Measurements from ENCODE around the gene CD5L. TPM values are rescaled to one million over a fixed set of nuclear protein-coding genes. Genes with fewer than 3 reads are reported as not detected.

The CD5L gene
- under 1 TPM in 1 of 2 donors, not detected in 1; 0.19 TPM for total RNA-seq

DNA sequence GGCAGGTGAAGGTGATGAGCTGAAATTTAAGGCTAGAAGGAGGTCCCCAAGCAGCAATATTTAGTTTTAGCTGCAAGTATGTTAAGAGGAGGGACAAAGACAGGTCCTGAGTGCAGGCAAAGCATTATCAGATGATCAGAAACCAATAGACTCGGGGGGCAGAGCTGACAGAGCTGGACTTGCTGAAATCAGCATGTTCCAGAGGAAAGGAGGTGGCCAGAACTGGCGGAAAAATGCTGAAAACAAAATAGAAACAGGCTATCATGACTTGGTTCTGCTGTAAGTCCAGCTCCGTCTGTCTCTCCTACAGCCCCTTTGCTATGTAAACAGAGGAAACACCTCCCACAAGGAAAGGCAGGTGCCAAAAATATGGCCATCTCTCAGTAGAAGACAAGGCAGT is at the start of gene CD5L:
TSS of gene CD5L (minus strand) at position 101 of the 400 bp plus-strand sequence. CDS start 107 bp downstream, outside the sequence.
- H3K27ac ChIP-seq, result no peak within 1 kb of the TSS
- no peaks in the 10 kb centered on the region for H3K36me3 ChIP-seq
- TF ChIP-seq, protein P1, sequence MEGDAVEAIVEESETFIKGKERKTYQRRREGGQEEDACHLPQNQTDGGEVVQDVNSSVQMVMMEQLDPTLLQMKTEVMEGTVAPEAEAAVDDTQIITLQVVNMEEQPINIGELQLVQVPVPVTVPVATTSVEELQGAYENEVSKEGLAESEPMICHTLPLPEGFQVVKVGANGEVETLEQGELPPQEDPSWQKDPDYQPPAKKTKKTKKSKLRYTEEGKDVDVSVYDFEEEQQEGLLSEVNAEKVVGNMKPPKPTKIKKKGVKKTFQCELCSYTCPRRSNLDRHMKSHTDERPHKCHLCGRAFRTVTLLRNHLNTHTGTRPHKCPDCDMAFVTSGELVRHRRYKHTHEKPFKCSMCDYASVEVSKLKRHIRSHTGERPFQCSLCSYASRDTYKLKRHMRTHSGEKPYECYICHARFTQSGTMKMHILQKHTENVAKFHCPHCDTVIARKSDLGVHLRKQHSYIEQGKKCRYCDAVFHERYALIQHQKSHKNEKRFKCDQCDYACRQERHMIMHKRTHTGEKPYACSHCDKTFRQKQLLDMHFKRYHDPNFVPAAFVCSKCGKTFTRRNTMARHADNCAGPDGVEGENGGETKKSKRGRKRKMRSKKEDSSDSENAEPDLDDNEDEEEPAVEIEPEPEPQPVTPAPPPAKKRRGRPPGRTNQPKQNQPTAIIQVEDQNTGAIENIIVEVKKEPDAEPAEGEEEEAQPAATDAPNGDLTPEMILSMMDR (IDR thresholded peaks at IDR 0.05), result no peak
- H3K4me3 ChIP-seq, result no peak within 1 kb of the TSS
- no peaks in the 10 kb centered on the region for H3K9me3 ChIP-seq
- no peaks in the 10 kb centered on the region for H3K27me3 ChIP-seq
- no peaks in the 10 kb centered on the region for H3K4me1 ChIP-seq
- DNase-seq (ENCODE audit: low spot score), result no peak

DNA sequence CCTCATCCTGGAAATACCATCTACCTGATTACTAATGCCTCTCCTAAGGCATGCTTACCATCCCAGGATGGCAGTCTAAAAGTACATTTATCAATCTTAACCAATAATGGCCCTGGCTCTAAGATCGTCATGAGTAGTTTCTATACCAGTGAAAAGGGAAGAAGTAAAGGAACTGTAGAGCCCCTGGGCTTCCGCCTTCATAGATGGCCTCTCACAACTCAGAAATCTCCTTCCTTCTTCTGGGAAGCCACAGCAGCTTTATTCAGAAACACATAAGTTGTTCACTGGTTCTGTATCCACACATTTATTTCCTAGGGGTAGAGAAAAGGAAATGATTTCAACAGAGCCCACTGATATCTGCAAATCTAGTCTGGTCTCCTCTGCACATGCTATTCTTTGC is 41.0 kb upstream of the CD5L start:
- Histone ChIP-seq H3K4me1 (no peaks in the 10 kb centered on the region), H3K27me3 (no peaks in the 10 kb centered on the region), H3K4me3 (no peak overlapping the region), H3K36me3 (no peaks in the 10 kb centered on the region), H3K27ac (no peak overlapping the region), H3K9me3 (no peaks in the 10 kb centered on the region)
- TF ChIP-seq, protein P1 (IDR thresholded peaks at IDR 0.05), result no peak
- DNase-seq (ENCODE audit: low spot score), result no peak

DNA sequence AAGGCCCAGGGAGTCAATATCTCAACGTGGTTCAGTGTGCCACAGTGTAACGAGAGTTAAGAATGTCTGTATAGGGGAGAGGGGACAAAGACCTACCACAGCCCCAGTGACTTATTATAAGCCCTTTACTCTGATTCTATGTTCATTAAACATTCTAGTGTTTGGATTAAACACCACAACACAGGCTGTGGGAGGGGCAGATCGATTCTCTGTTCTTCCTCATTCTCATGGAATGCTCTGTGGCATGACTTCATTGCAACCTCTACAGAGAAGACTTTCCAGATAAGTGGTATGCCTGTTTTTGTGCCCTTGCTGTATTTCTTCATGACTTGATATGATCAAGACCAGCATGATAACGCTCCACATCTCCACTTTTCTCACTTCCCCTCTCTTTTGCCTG is 39.0 kb upstream of the CD5L start:
- Histone ChIP-seq H3K27ac (no peak overlapping the region), H3K4me1 (no peaks in the 10 kb centered on the region), H3K27me3 (no peaks in the 10 kb centered on the region), H3K36me3 (no peaks in the 10 kb centered on the region), H3K9me3 (no peaks in the 10 kb centered on the region), H3K4me3 (no peak overlapping the region)
- TF ChIP-seq, protein P1 (IDR thresholded peaks at IDR 0.05), result no peak
- DNase-seq (ENCODE audit: low spot score), result no peak

DNA sequence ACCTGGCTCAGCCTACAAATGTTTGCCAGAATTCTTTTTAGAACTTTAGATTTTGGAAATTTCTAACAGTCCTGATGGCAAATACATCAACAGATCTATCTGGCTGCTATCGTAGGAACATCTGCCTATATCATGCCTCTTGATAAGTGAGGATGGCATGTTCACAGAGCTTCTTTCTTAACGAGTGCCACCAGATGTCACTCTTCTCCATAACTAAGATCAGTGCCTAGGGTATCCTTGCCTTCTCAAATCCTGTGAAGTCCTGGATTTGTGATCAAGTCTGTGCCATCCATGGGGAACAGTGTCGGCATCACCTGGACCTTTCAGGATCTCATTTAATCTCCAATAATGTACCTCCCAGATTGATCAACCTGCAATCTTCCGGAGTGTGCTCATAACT is 36.5 kb upstream of the CD5L start:
- no peaks in the 10 kb centered on the region for H3K27me3 ChIP-seq
- no peaks in the 10 kb centered on the region for H3K4me1 ChIP-seq
- H3K27ac ChIP-seq, result no peak overlapping the region
- DNase-seq (ENCODE audit: low spot score), result no peak
- H3K4me3 ChIP-seq, result no peak overlapping the region
- H3K9me3 ChIP-seq, result no peaks in the 10 kb centered on the region
- TF ChIP-seq, protein P1 (IDR thresholded peaks at IDR 0.05), result peak in 1 of 2 donors; percentile 57
- no peaks in the 10 kb centered on the region for H3K36me3 ChIP-seq

DNA sequence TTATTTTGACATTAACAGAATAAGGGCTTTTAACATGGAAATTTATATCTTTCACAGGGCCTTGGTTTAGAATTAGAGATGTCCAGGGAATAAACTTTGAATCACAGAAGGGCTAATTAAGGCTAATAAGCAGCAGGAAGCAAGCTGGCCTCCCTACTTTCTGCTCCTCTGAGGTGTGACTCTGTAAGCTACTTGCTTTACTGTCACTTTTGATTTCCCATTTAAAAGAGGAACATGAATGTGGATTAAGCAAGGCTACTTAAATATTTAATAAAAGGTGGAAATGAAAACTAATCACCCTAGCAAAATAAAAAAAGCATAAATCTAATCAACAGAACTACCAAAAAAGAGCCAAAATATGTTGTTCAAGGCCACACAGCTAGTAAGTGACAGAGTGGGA is 28.9 kb upstream of the CD5L start:
- H3K36me3 ChIP-seq, result no peaks in the 10 kb centered on the region
- no peaks in the 10 kb centered on the region for H3K27me3 ChIP-seq
- no peaks in the 10 kb centered on the region for H3K4me1 ChIP-seq
- no peaks in the 10 kb centered on the region for H3K9me3 ChIP-seq
- no peak overlapping the region for H3K27ac ChIP-seq
- TF ChIP-seq, protein P1 (IDR thresholded peaks at IDR 0.05), result no peak
- H3K4me3 ChIP-seq, result no peak overlapping the region
- DNase-seq (ENCODE audit: low spot score), result no peak

DNA sequence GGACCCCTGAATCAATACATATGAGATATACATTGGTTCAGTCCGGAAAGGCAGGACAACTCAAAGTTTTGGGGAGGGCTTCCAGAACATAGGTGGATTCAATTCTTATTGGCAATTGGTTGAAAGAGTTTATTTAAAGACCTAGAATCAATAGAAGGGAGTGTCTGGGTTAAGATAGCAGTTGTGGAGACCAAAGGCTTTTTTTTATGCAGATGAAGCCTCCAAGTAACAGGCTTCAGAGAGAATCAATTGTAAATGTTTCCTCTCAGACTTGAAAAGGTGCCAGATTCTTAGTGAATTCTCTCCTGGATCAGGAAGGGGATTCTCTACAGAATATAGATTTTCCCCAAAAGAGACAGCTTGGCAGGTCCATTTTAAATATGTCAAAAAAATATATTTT is 27.0 kb upstream of the CD5L start:
- no peak for DNase-seq (ENCODE audit: low spot score)
- Histone ChIP-seq H3K36me3 (no peaks in the 10 kb centered on the region), H3K4me1 (no peaks in the 10 kb centered on the region), H3K27me3 (no peaks in the 10 kb centered on the region), H3K4me3 (no peak overlapping the region), H3K9me3 (no peaks in the 10 kb centered on the region), H3K27ac (no peak overlapping the region)
- TF ChIP-seq, protein P1 (IDR thresholded peaks at IDR 0.05), result no peak

Data from right atrium auricular region (tissue), 2 donors.